NCI-H2196 (cell line): ENCODE data around the gene LGR6.
"Not testable (repeated sequence)": the region's sequence is repeated elsewhere in the genome, so short reads cannot be mapped to it uniquely, and the experiment has no call there.

Source experiments
- DNase-seq: peaks from one replicate; lab custom pipeline; 2025; ENCODE audit not compliant: unreplicated experiment; lab: John Stamatoyannopoulos, UW

LGR6 gene

GRCh38 chr1:202261209-202261958, 67.8 kb downstream of the LGR6 start:
- not testable (repeated sequence) for DNase-seq

GRCh38 chr1:202263628-202264027, 70.0 kb downstream of the LGR6 start:
- no peak for DNase-seq

- no peak for DNase-seq
Measured at GRCh38 chr1:202264300-202264699, 70.7 kb downstream of the LGR6 start.

- DNase-seq = no peak
Measured at GRCh38 chr1:202264726-202265125, 71.1 kb downstream of the LGR6 start.

- no peak for DNase-seq
Measured at GRCh38 chr1:202266061-202266765, 72.6 kb downstream of the LGR6 start.

- DNase-seq = no peak
Measured at GRCh38 chr1:202268032-202268431, 74.4 kb downstream of the LGR6 start.

- DNase-seq = no peak
Measured at GRCh38 chr1:202268817-202269216, 75.2 kb downstream of the LGR6 start.

GRCh38 chr1:202270871-202271326, 77.3 kb downstream of the LGR6 start:
- no peak for DNase-seq

GRCh38 chr1:202272103-202272845, 78.7 kb downstream of the LGR6 start:
- DNase-seq = no peak

- peak; percentile 34 for DNase-seq
Measured at GRCh38 chr1:202274611-202275010, 81.0 kb downstream of the LGR6 start.

GRCh38 chr1:202275061-202275770, 81.6 kb downstream of the LGR6 start:
- no peak for DNase-seq

- no peak for DNase-seq
Measured at GRCh38 chr1:202276081-202276715, 82.6 kb downstream of the LGR6 start.

GRCh38 chr1:202276920-202277319, 83.3 kb downstream of the LGR6 start:
- no peak for DNase-seq

- no peak for DNase-seq
Measured at GRCh38 chr1:202278751-202279150, 85.2 kb downstream of the LGR6 start.

GRCh38 chr1:202279806-202280205, 86.2 kb downstream of the LGR6 start:
- no peak for DNase-seq

- DNase-seq = no peak
Measured at GRCh38 chr1:202280595-202280994, 87.0 kb downstream of the LGR6 start.

GRCh38 chr1:202281316-202282024, 87.9 kb downstream of the LGR6 start:
- DNase-seq = no peak

- no peak for DNase-seq
Measured at GRCh38 chr1:202282025-202282371, 88.4 kb downstream of the LGR6 start.

- DNase-seq = no peak
Measured at GRCh38 chr1:202282596-202283283, 89.1 kb downstream of the LGR6 start.
